SU-DHL-6 (cell line): Measurements from ENCODE around the gene ZRSR2.

ENCODE experiments used
- H2AFZ ChIP-seq: fragments of 200-600 bp; sonication (generic); 2 replicates; pipeline ENCODE4 v1.6.1; 2014; ENCODE audit warnings: low read depth, mild to moderate bottlenecking, moderate library complexity, mixed read lengths, antibody characterized with exemption, low read length; ENCODE audit not compliant: severe bottlenecking
- H3F3A ChIP-seq: fragments of 200-600 bp; shearing (Covaris generic); 2 replicates; pipeline ENCODE4 v1.6.0; 2016; ENCODE audit warnings: antibody characterized with exemption, mild to moderate bottlenecking; ENCODE audit not compliant: insufficient read depth
- H3K27ac ChIP-seq: fragments of 200-600 bp; sonication (generic); 2 replicates; pipeline ENCODE4 v1.5.1; 2016; ENCODE audit warnings: low read depth, mild to moderate bottlenecking, low read length, moderate library complexity, mixed read lengths
- H3K27me3 ChIP-seq: fragments of 200-600 bp; sonication (generic), shearing (Covaris generic); 2 replicates; pipeline ENCODE4 v1.6.0; 2014; ENCODE audit warnings: mild to moderate bottlenecking, low read length
- H3K36me3 ChIP-seq: fragments of 200-600 bp; sonication (generic); 2 replicates; pipeline ENCODE4 v1.6.1; 2014; ENCODE audit warnings: mild to moderate bottlenecking, low read length, mixed read lengths
- H3K4me2 ChIP-seq: fragments of 300-600, 200-600 bp; shearing (Covaris generic), sonication (generic); 2 replicates; pipeline ENCODE4 v1.6.0; 2014; ENCODE audit warnings: low read length, low read depth, mild to moderate bottlenecking; ENCODE audit not compliant: poor library complexity, severe bottlenecking
- H3K4me3 ChIP-seq: fragments of 200-600 bp; sonication (generic); 2 replicates; pipeline ENCODE4 v1.5.1; 2014; ENCODE audit warnings: antibody characterized with exemption, low read length, mild to moderate bottlenecking, mixed read lengths; ENCODE audit not compliant: insufficient read depth, poor library complexity, severe bottlenecking
- H3K79me2 ChIP-seq: fragments of 200-600 bp; sonication (generic); 2 replicates; pipeline ENCODE4 v1.6.1; 2014; ENCODE audit warnings: mild to moderate bottlenecking, low read length, moderate library complexity; ENCODE audit not compliant: insufficient read depth
- H3K9ac ChIP-seq: fragments of 200-600 bp; sonication (generic); 2 replicates; pipeline ENCODE4 v1.7.0; 2014; ENCODE audit warnings: mild to moderate bottlenecking, low read length
- H3K9me2 ChIP-seq: fragments of 200-600 bp; sonication (generic); replicated peaks from 2 replicates; pipeline ENCODE4 v1.6.1; 2014; ENCODE audit warnings: low read length; ENCODE audit not compliant: insufficient read depth
- H3K9me3 ChIP-seq: fragments of 200-600 bp; sonication (generic); 2 replicates; pipeline ENCODE4 v1.6.1; 2014; ENCODE audit warnings: low read length, mixed read lengths; ENCODE audit not compliant: insufficient read depth
- H4K20me1 ChIP-seq: fragments of 200-600 bp; sonication (generic); 2 replicates; pipeline ENCODE4 v1.6.1; 2014; ENCODE audit warnings: low read depth, mild to moderate bottlenecking, antibody characterized with exemption, low read length, moderate library complexity, mixed read lengths
- EZH2phosphoT487 ChIP-seq: fragments of 200-600 bp; sonication (generic), shearing (Covaris generic); conservative IDR thresholded peaks from 2 replicates; pipeline ENCODE4 v1.6.1; 2018; ENCODE audit warnings: mild to moderate bottlenecking, antibody characterized with exemption, low read length, moderate library complexity, mixed read lengths
- TF ChIP-seq, protein P1 (sequence below): fragments of 200-600 bp; sonication (generic); IDR thresholded peaks from one replicate; pipeline ENCODE4 v1.5.1; 2017; ENCODE audit warnings: antibody characterized with exemption, mild to moderate bottlenecking, low read length, moderate library complexity; ENCODE audit not compliant: insufficient read depth, poor library complexity, severe bottlenecking

Gene ZRSR2

DNA sequence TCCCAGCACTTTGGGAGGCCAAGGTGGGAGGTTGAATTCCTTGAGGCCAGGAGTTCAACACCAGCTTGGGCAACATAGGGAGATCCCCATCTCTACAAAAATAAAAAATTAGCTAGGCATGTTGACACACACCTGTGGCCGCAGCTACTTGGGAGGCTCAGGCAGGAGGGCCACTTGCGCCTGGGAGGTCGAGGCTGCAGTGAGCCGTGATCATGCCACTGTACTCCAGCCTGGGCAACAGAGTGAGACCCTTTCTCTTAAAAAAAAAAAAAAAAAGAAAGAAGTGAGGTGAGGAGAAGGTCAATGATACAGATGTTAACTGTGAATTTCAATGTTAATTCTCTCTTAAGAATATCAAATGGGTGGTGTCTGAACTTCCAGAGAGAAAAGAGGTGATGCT is 79.4 kb downstream of the ZRSR2 start:
- Histone ChIP-seq H3K4me2 (no peak overlapping the region), H2AFZ (no peak overlapping the region), H3K4me3 (no peak overlapping the region), H3K36me3 (no peaks in the 10 kb centered on the region), H3K9ac (no peak overlapping the region), H3K27ac (no peak overlapping the region), H3K9me3 (no peaks in the 10 kb centered on the region), H3K9me2 (no peaks in the 10 kb centered on the region), H4K20me1 (no peaks in the 10 kb centered on the region), H3K79me2 (no peaks in the 10 kb centered on the region), H3K27me3 (no peaks in the 10 kb centered on the region), H3F3A (no peaks in the 10 kb centered on the region)
- TF ChIP-seq EZH2phosphoT487, result no peak
- TF ChIP-seq, protein P1, sequence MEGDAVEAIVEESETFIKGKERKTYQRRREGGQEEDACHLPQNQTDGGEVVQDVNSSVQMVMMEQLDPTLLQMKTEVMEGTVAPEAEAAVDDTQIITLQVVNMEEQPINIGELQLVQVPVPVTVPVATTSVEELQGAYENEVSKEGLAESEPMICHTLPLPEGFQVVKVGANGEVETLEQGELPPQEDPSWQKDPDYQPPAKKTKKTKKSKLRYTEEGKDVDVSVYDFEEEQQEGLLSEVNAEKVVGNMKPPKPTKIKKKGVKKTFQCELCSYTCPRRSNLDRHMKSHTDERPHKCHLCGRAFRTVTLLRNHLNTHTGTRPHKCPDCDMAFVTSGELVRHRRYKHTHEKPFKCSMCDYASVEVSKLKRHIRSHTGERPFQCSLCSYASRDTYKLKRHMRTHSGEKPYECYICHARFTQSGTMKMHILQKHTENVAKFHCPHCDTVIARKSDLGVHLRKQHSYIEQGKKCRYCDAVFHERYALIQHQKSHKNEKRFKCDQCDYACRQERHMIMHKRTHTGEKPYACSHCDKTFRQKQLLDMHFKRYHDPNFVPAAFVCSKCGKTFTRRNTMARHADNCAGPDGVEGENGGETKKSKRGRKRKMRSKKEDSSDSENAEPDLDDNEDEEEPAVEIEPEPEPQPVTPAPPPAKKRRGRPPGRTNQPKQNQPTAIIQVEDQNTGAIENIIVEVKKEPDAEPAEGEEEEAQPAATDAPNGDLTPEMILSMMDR, result no peak

DNA sequence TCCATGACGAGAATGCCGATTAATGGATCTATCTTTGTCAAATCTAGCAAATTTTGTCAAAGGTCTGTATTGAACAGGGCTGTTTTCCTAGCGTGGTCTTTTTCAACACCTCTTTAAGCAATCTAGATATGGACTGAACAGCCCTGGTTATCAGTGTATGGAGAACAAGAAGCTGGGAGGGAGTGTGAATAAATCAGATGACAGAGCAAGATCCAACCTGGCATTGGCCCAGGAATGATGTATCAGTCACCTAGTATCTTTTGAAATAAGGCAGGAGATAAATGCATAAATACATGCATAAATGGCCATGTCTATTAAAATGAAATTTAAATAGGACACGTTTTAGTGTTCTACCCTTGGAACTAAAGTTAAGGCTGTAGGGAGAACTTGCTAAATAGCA is 80.0 kb downstream of the ZRSR2 start:
- Histone ChIP-seq H3K27me3 (no peaks in the 10 kb centered on the region), H4K20me1 (no peaks in the 10 kb centered on the region), H3K9me3 (no peaks in the 10 kb centered on the region), H3F3A (no peaks in the 10 kb centered on the region), H3K9me2 (no peaks in the 10 kb centered on the region), H3K9ac (no peak overlapping the region), H3K4me3 (no peak overlapping the region), H2AFZ (no peak overlapping the region), H3K79me2 (no peaks in the 10 kb centered on the region), H3K4me2 (no peak overlapping the region), H3K27ac (no peak overlapping the region), H3K36me3 (no peaks in the 10 kb centered on the region)
- TF ChIP-seq, protein P1, result no peak
- TF ChIP-seq EZH2phosphoT487, result no peak
